HepG2 (cell line): ENCODE measurements around the gene BRD3. TPM values are rescaled to one million over a fixed set of nuclear protein-coding genes. Genes with fewer than 3 reads are reported as not detected.
A peak's percentile ranks its signal among the peaks of the same experiment; 100 is the strongest.

Experiments used
- ATAC-seq: fragments of 200-7000 bp; cut with Tn5 transposase; 3 replicates; pipeline ENCODE4 v1.9.1; 2020; ENCODE audit warnings: mild to moderate bottlenecking, moderate library complexity
- BruUV-seq: library from RNA; stranded (reverse); fragments of 400-500 nt; replicated peaks from 2 replicates; lab custom pipeline; 2021; lab: Mats Ljungman, UMichigan
- CTCF ChIA-PET: fragments of 300-600 bp; formaldehyde crosslinking; extraction: SDS; loops from one replicate; lab custom pipeline; 2021; ENCODE audit warnings: low total read pairs, inconsistent platforms, low intra/inter-chr PET ratio; lab: Yijun Ruan, JAX
- POLR2A ChIA-PET: fragments of 350-600 bp; sonication (Branson Sonifier 250); formaldehyde crosslinking; loops from one replicate; lab custom pipeline; 2020; ENCODE audit warnings: antibody characterized with exemption, inconsistent platforms; lab: Yijun Ruan, JAX
- DNase-seq: peaks from one replicate; pipeline ENCODE4 v3.0.0-alpha.2; 2015; ENCODE audit warnings: low spot score
- FAIRE-seq: peaks from 3 replicates; lab custom pipeline; 2011; peaks lifted over from hg19 to GRCh38; lab: Jason Lieb, UNC
- H2AFZ ChIP-seq: one replicate; pipeline ENCODE4 v1.6.1; 2011; ENCODE audit warnings: low read length, inconsistent platforms
- H3K27ac ChIP-seq: fragments of 300-600 bp; 3 replicates; pipeline ENCODE4 v1.8.0; 2011; ENCODE audit warnings: mixed run types, mild to moderate bottlenecking, mixed read lengths, low read length, inconsistent platforms; ENCODE audit not compliant: insufficient read depth; ENCODE audit errors: extremely low read length
- H3K27me3 ChIP-seq, 2 experiments: fragments of 200-600 bp in 1 of 2; 2 replicates in 1 of 2; 3 replicates in 1 of 2; pipeline versions ENCODE4 v1.6.0 to v1.8.0; 2011; ENCODE audit warnings: low read length in 2 of 2, mild to moderate bottlenecking in 2 of 2, moderate library complexity in 2 of 2, inconsistent platforms in 1 of 2; ENCODE audit not compliant: insufficient read depth in 2 of 2, control insufficient read depth in 1 of 2
- H3K36me3 ChIP-seq, 2 experiments: fragments of 200-600 bp in 1 of 2; replicated peaks in 1 of 2; 2 replicates in 1 of 2; 3 replicates in 1 of 2; pipeline versions ENCODE4 v1.5.1 to v1.8.0; 2011; ENCODE audit warnings: low read length in 2 of 2, inconsistent platforms in 1 of 2; ENCODE audit not compliant: insufficient read depth in 2 of 2, control insufficient read depth in 1 of 2
- H3K4me1 ChIP-seq: 2 replicates; pipeline ENCODE4 v1.5.1; 2012; ENCODE audit warnings: low read length, inconsistent platforms; ENCODE audit not compliant: insufficient read depth
- H3K4me2 ChIP-seq: 2 replicates; pipeline ENCODE4 v1.6.0; 2011; ENCODE audit warnings: low read depth, low read length, inconsistent platforms
- H3K4me3 ChIP-seq, 3 experiments: fragments of 200-600 bp in 1 of 3; sonication (generic), shearing (Covaris generic) in 1 of 3; replicated peaks in 1 of 3; 2 replicates each; pipeline ENCODE4 v1.5.1; 2011 to 2016; ENCODE audit warnings: low read length in 3 of 3, inconsistent platforms in 2 of 3, low read depth in 2 of 3, mild to moderate bottlenecking in 2 of 3, control low read depth in 1 of 3, mixed read lengths in 1 of 3; ENCODE audit not compliant: insufficient read depth in 1 of 3
- H3K79me2 ChIP-seq: one replicate; pipeline ENCODE4 v1.6.1; 2011; ENCODE audit warnings: low read length, inconsistent platforms; ENCODE audit not compliant: insufficient read depth
- H3K9ac ChIP-seq: 2 replicates; pipeline ENCODE4 v1.6.0; 2011; ENCODE audit warnings: mild to moderate bottlenecking, low read depth, low read length, inconsistent platforms; ENCODE audit not compliant: insufficient read depth
- H3K9me3 ChIP-seq: 2 replicates; pipeline ENCODE4 v1.5.1; 2012; ENCODE audit warnings: mild to moderate bottlenecking, low read length
- H4K20me1 ChIP-seq: 2 replicates; pipeline ENCODE4 v1.6.0; 2011; ENCODE audit warnings: inconsistent platforms, mild to moderate bottlenecking, low read length, moderate library complexity; ENCODE audit not compliant: insufficient read depth
- TOPORS ChIP-seq: sonication (generic); formaldehyde crosslinking; IDR thresholded peaks from 2 replicates; pipeline ENCODE4 v1.8.0; 2023; ENCODE audit warnings: mild to moderate bottlenecking, missing genetic modification reagents
- ZNF263 ChIP-seq: sonication (generic); formaldehyde crosslinking; IDR thresholded peaks from 2 replicates; pipeline ENCODE4 v1.4.0; 2020; ENCODE audit warnings: missing genetic modification reagents
- ZNF687 ChIP-seq: sonication (generic); formaldehyde crosslinking; IDR thresholded peaks from 2 replicates; pipeline ENCODE4 v1.5.1; 2020; ENCODE audit warnings: mild to moderate bottlenecking, missing genetic modification reagents, moderate library complexity
- ZNF768 ChIP-seq: sonication (generic); formaldehyde crosslinking; IDR thresholded peaks from 2 replicates; pipeline ENCODE4 v1.4.0; 2020; ENCODE audit warnings: missing genetic modification reagents
- WGBS: methylation state at CpG from one replicate; pipeline ENCODE4 v1.1.6; 2017; ENCODE audit warnings: low lambda C conversion rate; 5-methylcytosine and 5-hydroxymethylcytosine counted together
- in situ Hi-C: cut with HindIII; loops from 2 replicates; pipeline ENCODE4 v1.10.0; 2017; ENCODE audit warnings: low pct_unique_long_range_greater_than_20kb; ENCODE audit not compliant: extremely low pct_ligation_motif_present
- intact Hi-C: fragments of 100-400 bp; cut with micrococcal nuclease; formaldehyde crosslinking; loops from one replicate; pipeline ENCODE4 v1.10.0; 2022; ENCODE audit not compliant: unreplicated experiment
- polyA plus RNA-seq, 8 experiments: library from polyadenylated mRNA; depleted of rRNA in 3 of 8; stranded (reverse) in 7 of 8; unstranded in 1 of 8; fragments of >200 nt; fragmentation: Illumina TruSeq in 4 of 8; extraction: Trizol in 4 of 8; gene quantifications; 2 replicates each; pipeline versions ENCODE4 v1.2.1 to v1.2.3, GENCODE V29; 2011 to 2016; ENCODE audit warnings: low read depth in 4 of 8, missing spikeins in 1 of 8, mixed read lengths in 1 of 8; ENCODE audit not compliant: insufficient read depth in 1 of 8
- total RNA-seq, 5 experiments: library from RNA; depleted of rRNA; stranded (reverse); fragments of >200 nt; fragmentation: Illumina TruSeq; extraction: Trizol; gene quantifications; 2 replicates each; pipeline ENCODE4 v1.2.3, GENCODE V29; 2016; ENCODE audit warnings: low read depth in 1 of 5

BRD3 gene
- total and polyA plus RNA-seq, 2 of the 13 experiments (the other 11 are each of a cell fraction or from before 2014, with no cell fraction given) = 5.9 to 12.9 TPM

- peak; percentile 14 for TF ChIP-seq ZNF687 (CRISPR knock-in tag)
These were observed 6.0 kb downstream of the BRD3 start (continued) for GRCh38 chr9:134061688-134062371.

GRCh38 chr9:134061019-134061687 is 6.7 kb downstream of the BRD3 start:
- Histone ChIP-seq H4K20me1 (peaks cover 42% of the 10 kb centered on the region), H3K4me3 (no peak overlapping the region)

More at GRCh38 chr9:134061019-134061687, 6.7 kb downstream of the BRD3 start:
- CTCF ChIA-PET = no interaction called here
- Histone ChIP-seq H3K27ac (no peak overlapping the region), H3K4me2 (peak overlapping the region; percentile 13; the same call in 1 of the 2 replicates), H3K27me3 (no peaks in the 10 kb centered on the region), H3K36me3 (peaks cover 0 to 1% of the 10 kb centered on the region in 2 experiments; a peak in 1 of 5 replicates), H2AFZ (no peak overlapping the region), H3K79me2 (peaks cover 97% of the 10 kb centered on the region), H3K9me3 (no peaks in the 10 kb centered on the region), H3K9ac (no peak overlapping the region), H3K4me1 (peaks cover 87% of the 10 kb centered on the region)
- 0 out of 3 replicates have a peak, but pooled peaks have one; percentile 6 for ATAC-seq
- intact Hi-C loops = no loop called here
- TF ChIP-seq ZNF768 (CRISPR knock-in tag) (peak; percentile 17; the same call in 1 of the 2 replicates), ZNF263 (CRISPR knock-in tag) (0 out of 2 replicates have a peak, but pooled peaks have one; percentile 17), ZNF687 (CRISPR knock-in tag) (0 out of 2 replicates have a peak, but pooled peaks have one; percentile 34), TOPORS (CRISPR knock-in tag) (no peak)
- no peak for FAIRE-seq
- WGBS = 80% methylated on average over 1 of the region's 4 CpGs
- POLR2A ChIA-PET = no interaction called here
- DNase-seq = no peak
- no TSS peak for BruUV-seq
- in situ Hi-C loops = loop anchor here (10.0 kb wide), 1 partner anchor 274 kb away; no protein-coding TSS in a partner anchor
